ENCODE measurements around the gene NRG2. TPM values are rescaled to one million over a fixed set of nuclear protein-coding genes. Genes with fewer than 3 reads are reported as not detected.
A peak's percentile ranks its signal among the peaks of the same experiment; 100 is the strongest.

Gene NRG2
- total and polyA plus RNA-seq, 11 donors: 0.72 to 4.8 (median 3.4) TPM

DNA sequence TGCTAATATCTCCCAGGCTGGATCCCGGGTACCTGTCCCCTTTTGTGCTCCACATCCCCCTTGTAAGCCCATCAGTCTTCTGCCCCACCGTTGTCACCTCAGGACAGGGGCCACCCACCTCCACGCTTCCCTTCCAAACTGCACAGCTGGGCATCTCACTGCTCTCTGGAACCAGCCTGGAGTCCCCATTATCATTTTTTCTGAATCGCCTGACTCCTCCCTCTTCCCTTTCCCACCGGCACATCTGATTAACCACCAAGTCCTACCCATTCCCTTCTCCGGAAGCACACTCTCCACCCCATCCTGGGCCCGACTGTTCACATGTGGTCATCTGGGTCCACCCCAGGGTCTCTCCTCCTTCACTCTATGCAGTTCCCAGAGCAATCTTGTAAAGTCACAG is 193.6 kb downstream of the NRG2 start:
- TF ChIP-seq, protein P1, sequence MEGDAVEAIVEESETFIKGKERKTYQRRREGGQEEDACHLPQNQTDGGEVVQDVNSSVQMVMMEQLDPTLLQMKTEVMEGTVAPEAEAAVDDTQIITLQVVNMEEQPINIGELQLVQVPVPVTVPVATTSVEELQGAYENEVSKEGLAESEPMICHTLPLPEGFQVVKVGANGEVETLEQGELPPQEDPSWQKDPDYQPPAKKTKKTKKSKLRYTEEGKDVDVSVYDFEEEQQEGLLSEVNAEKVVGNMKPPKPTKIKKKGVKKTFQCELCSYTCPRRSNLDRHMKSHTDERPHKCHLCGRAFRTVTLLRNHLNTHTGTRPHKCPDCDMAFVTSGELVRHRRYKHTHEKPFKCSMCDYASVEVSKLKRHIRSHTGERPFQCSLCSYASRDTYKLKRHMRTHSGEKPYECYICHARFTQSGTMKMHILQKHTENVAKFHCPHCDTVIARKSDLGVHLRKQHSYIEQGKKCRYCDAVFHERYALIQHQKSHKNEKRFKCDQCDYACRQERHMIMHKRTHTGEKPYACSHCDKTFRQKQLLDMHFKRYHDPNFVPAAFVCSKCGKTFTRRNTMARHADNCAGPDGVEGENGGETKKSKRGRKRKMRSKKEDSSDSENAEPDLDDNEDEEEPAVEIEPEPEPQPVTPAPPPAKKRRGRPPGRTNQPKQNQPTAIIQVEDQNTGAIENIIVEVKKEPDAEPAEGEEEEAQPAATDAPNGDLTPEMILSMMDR (IDR thresholded peaks at IDR 0.05): no peak
- intact Hi-C loops (cut with DNase I): loop anchor here in 5 of 10 donors (5.0 to 10.0 kb wide), 3 partner anchors 62 to 332 kb away; no protein-coding TSS in a partner anchor
- Histone ChIP-seq H3K36me3 (peaks cover 0 to 26% (median 9%) of the 10 kb centered on the region in 9 donors), H3K4me1 (peaks cover 0 to 29% (median 8%) of the 10 kb centered on the region in 12 donors), H3K9me3 (no peaks in the 10 kb centered on the region), H3K27ac (no peak overlapping the region), H3K27me3 (peaks cover 0 to 9% (median 0%) of the 10 kb centered on the region in 9 donors), H3K4me3 (no peak overlapping the region)
- ATAC-seq (peak in 2 of 4 donors; percentile 10 to 13), DNase-seq (peak in 2 of 5 donors; percentile 14 to 20)
- WGBS, 4 donors: 62 to 70% (median 69%) methylated on average over 7 of the region's 7 CpGs

DNA sequence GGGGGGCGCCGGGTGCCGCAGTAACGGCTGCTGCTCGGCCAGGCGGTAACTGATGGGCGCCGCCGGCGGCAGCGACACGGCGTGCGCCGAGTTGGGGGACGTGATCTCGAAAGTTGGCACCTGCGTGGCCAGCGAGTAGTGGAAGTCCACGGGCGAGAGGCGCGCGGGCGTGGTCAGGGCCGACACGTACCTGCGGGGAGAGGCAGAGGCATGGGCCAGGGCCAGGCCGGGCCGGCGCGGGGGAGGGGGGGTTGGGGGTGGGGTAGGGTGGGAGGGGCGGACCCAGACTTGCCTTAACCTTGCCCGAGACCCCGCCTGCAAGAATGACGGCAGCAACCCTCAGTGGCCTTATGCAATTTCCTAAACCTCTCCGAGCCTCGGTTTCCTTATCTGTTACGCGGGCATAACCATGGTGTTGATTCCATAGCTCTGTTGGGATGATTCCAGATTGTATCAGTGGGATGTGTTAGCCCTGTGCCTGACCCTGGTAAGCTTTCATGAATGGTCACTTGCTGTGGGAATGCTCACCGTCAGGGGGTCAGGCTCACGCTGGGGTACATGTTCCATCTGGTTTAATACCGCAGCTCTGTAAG is 194.5 kb downstream of the NRG2 start:
- H3K4me1 ChIP-seq: peaks cover 0 to 29% (median 9%) of the 10 kb centered on the region in 12 donors
- DNase-seq (peak in 3 of 5 donors; percentile 30 to 43 (median 39)), ATAC-seq (peak in 3 of 4 donors; percentile 9 to 25 (median 21))
- TF ChIP-seq, protein P1 (IDR thresholded peaks at IDR 0.05): no peak
- no peak for TF ChIP-seq POLR2A (IDR thresholded peaks at IDR 0.05)
- H3K27ac ChIP-seq: peak overlapping the region in 8 of 12 donors; percentile 28 to 76 (median 61)
- H3K9me3 ChIP-seq: no peaks in the 10 kb centered on the region
- WGBS, 4 donors: 17 to 60% (median 25%) methylated on average over 17 to 43 of the region's 43 CpGs
- intact Hi-C loops (cut with DNase I): loop anchor here in 5 of 10 donors (5.0 to 10.0 kb wide), 3 partner anchors 61 to 331 kb away; no protein-coding TSS in a partner anchor
- peaks cover 0 to 26% (median 9%) of the 10 kb centered on the region in 9 donors for H3K36me3 ChIP-seq
- H3K27me3 ChIP-seq: peaks cover 0 to 9% (median 0%) of the 10 kb centered on the region in 9 donors
- peak overlapping the region; percentile 39 to 82 (median 66) for H3K4me3 ChIP-seq

DNA sequence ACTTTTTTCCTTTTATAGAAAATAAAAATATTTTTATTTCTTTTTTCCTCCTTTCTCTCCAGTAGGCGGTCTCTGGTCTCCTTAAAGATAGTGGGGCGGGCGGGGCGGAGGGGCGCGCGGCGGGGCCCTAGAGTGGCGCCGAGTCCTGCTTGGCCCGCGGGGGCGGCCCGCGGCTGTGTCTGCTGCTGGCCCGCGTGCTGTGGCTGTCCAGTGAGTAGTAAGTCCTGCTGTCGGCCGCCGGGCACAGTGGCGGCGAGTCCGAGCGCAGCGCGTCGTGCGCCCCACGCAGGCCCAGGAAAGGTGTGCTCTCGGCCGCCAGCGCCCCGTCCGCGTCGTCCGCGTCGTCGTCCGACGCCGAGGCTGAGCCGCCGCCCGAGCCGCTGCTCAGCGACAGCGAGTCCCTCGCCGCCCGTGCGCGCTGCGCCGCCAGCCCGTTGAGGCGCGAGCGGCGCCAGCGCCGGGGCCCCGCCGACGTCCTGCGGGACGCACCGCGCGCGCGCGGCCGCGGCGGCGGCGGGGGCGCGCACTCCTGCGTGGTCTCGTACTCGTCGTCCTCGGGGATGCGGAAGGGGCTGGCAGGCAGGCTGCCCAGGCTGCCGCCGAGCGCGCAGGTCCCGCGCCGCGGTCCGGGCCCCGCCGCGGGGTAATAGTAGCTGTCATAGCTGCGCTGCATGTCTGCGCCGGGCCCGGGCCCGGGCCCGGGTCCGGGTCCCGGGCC is 195.2 kb downstream of the NRG2 start:
- no peak for TF ChIP-seq POLR2A (IDR thresholded peaks at IDR 0.05)
- TF ChIP-seq, protein P1 (IDR thresholded peaks at IDR 0.05): no peak
- Histone ChIP-seq H3K4me3 (peak overlapping the region; percentile 39 to 82 (median 66)), H3K4me1 (peaks cover 0 to 29% (median 9%) of the 10 kb centered on the region in 12 donors), H3K27ac (peak overlapping the region in 11 of 12 donors; percentile 28 to 76 (median 55)), H3K9me3 (no peaks in the 10 kb centered on the region), H3K36me3 (peaks cover 0 to 26% (median 9%) of the 10 kb centered on the region in 9 donors), H3K27me3 (peaks cover 0 to 9% (median 0%) of the 10 kb centered on the region in 9 donors)
- WGBS, 4 donors: 1 to 12% (median 5%) methylated on average over 28 to 107 of the region's 107 CpGs
- peak; percentile 46 to 80 (median 61) for DNase-seq
- intact Hi-C loops (cut with DNase I): loop anchor here in 5 of 10 donors (5.0 to 10.0 kb wide), 3 partner anchors 61 to 331 kb away; no protein-coding TSS in a partner anchor
- ATAC-seq: peak in 3 of 4 donors; percentile 44 to 69 (median 66)

DNA sequence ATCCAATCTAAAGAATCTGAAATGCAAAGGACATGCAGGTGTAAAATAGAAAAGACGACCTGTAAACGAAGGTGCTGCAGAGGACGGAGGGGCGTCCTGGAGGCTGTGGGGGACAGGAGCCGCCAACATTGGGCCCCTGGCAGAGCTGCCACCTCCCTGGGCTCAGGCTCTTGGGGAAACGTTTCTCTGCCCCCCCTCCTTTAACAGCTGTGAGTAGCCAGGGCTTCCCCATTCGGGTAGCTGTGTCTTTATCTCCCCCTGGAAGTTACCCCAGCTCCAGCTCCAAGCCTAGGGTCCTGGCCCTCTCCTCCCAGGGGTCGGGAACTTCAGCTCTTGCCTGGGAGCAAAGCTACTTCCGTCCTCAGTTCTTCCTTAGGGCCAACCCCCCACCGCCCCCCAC is 196.0 kb downstream of the NRG2 start:
- WGBS, 4 donors: 57 to 67% (median 66%) methylated on average over 10 of the region's 10 CpGs

More for the DNA sequence above, 196.0 kb downstream of the NRG2 start:
- peaks cover 0 to 29% (median 9%) of the 10 kb centered on the region in 12 donors for H3K4me1 ChIP-seq
- H3K27me3 ChIP-seq: peaks cover 0 to 9% (median 0%) of the 10 kb centered on the region in 9 donors
- H3K36me3 ChIP-seq: peaks cover 0 to 18% (median 7%) of the 10 kb centered on the region in 9 donors
- H3K9me3 ChIP-seq: no peaks in the 10 kb centered on the region
- H3K4me3 ChIP-seq: no peak overlapping the region
- intact Hi-C loops (cut with DNase I): loop anchor here in 5 of 10 donors (5.0 to 10.0 kb wide), 3 partner anchors 60 to 330 kb away; no protein-coding TSS in a partner anchor
- no peak overlapping the region for H3K27ac ChIP-seq
- no peak for TF ChIP-seq POLR2A (IDR thresholded peaks at IDR 0.05)
- TF ChIP-seq, protein P1 (IDR thresholded peaks at IDR 0.05): no peak
- no peak for ATAC-seq
- no peak for DNase-seq
